HG03439 (cell line): ENCODE data around the gene COX14.
A peak's percentile ranks its signal among the peaks of the same experiment; 100 is the strongest.

Experiments
- ATAC-seq: cut with Tn5 transposase; IDR thresholded peaks from one replicate; pipeline ENCODE4 v1.9.1; 2021; ENCODE audit warnings: mild to moderate bottlenecking, moderate library complexity; ENCODE audit not compliant: unreplicated experiment

COX14 gene

DNA sequence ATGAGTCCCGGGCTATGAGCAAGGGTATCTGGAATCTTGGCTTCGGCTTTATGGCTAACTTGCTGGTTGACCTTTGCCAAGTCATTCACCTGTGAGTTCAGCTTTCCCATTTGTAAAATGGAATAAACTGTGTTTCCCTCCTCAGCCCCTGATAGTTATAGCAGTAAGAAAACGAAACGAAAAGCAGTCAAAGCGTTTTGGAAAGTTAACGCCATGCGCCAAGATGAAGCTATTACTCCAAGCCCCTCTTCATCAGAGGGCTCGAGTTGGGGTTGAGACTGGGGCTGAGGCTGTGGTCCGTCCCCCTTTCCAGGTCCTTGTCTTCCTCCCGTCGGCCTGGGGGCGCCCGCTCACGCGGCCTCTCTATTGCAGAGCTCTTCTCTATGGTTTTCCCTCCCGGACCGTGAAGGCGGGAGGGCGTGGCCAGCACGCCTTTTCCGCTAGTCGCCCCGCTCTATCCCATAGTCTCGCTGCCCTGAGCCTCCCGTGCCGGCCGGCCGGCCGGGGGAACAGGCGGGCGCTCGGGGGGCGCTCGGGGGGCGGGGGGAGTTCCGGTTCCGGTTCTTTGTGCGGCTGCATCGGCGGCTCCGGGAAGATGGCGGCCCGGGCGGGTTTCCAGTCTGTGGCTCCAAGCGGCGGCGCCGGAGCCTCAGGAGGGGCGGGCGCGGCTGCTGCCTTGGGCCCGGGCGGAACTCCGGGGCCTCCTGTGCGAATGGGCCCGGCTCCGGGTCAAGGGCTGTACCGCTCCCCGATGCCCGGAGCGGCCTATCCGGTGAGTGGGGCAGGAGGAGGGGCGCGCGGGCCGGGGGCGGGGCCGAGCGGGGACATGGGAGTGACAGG lies 27.0 kb upstream of the COX14 start, which contains the start of gene SMARCD1:
Gene SMARCD1 (plus strand): TSS at position 568 of the 840 bp plus-strand sequence. CDS start 28 bp downstream, at position 596.
- peak; percentile 82 for ATAC-seq

- no peak for ATAC-seq
These were observed 26.4 kb upstream of the COX14 start for GRCh38 chr12:50085615-50086072.

GRCh38 chr12:50086148-50086547 lies 25.9 kb upstream of the COX14 start:
- ATAC-seq = no peak

GRCh38 chr12:50087151-50087550 lies 24.9 kb upstream of the COX14 start:
- no peak for ATAC-seq

DNA sequence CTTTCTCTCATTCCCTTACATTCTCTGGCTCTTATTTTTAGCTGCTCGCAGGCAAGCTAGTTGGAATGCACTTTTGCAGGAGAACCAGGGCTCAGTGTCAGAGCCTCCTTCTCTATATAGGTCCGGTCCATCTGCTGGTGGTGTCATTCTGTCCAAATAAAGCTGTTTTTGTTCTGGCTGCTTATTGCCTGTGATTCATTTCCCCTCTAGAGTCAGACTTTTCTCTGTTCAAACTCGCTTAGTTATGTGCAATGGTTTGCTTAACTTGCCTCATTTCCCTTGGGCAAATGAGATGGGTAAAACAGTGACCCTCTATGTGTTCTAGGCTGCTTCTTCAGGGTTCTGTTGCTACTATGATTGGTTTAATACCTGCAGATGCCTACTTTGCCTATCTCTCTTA lies 24.0 kb upstream of the COX14 start:
- ATAC-seq = no peak

DNA sequence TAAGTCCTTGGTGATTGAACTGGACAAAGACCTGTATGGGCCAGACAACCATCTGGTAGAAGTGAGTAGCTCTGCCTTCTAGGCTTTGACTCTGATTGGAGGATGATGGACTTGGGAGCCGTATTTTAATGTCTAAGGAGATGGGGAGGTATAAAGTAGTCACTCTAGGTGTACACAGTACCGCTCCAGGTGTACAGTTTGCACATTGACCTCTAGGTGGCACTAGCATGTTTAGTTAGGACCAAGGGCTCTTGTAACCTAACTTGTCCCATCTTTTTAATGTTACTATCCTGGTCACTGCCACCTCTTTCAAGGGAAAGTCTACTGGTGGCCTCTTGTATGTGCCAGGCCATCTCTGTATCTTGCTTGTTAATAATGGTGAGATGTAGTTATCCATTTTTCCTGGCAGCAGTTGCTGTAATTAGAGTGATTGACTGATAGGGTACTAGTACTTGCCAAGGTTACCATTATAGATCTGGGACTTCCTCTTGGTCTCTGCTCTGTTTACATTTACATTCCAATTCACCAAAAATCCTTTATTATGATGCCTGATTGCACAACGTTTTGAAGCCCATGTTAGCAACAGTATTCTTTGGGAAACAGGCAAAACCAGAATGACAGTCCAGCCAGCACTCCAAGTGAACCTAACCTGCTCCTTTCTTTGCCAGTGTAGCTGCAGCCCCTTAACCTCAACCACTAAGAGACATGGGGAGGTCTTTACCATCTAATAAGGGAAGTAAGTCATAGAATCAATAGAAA lies 23.3 kb upstream of the COX14 start:
- no peak for ATAC-seq

GRCh38 chr12:50089730-50090129 lies 22.3 kb upstream of the COX14 start:
- ATAC-seq = no peak

DNA sequence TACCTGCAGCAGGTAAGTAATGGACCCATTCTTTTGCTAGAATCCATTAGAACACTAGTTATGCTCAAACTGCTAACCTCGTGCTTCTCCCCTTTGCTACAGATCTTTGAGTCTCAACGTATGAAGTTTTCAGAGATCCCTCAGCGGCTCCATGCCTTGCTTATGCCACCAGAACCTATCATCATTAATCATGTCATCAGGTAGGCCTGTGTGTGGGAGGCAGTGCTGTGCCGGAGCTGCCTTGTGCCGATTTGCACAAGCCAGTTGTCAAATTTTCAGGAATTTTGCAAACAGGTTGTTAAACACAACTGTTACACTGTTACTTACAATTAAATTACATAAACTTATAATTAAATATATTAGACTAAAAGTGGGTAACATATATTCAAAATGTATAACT lies 21.6 kb upstream of the COX14 start:
- ATAC-seq = no peak

- no peak for ATAC-seq
These were observed 14.1 kb upstream of the COX14 start for GRCh38 chr12:50097952-50098351.

DNA sequence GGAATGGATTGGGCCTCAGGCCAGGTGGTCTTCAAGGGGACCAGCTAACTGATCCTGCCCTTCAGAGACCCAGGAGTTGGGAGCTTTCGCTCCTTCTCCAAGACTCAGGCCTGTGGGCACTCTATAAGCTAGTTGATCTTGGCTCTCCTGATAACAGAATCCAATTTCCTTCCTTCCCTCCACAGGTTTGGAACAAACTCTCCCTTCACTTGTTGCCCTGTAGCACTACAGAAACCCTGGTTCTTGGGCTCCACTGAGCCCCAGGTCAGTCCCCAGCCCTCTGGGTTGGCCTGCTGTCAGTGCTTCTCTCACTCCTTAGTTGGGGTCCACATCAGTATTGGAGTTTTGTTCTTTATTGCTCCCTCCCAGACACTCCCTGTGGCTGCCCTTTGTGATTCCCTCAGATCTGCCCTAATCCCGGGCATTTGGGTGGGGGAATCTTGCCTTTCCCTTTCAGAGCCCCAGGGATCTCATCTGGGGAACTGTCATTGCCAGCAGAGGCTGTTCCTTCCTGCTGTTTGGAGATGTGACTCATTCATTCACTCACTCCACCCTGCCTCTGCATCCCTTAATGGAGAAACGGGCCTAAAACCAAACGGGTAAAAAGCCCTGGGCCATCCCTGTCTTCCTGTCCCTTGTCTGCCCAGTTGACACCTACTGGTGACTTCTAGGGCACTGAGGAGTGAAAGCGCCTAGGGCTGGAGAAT lies 12.6 kb upstream of the COX14 start:
- ATAC-seq = no peak

DNA sequence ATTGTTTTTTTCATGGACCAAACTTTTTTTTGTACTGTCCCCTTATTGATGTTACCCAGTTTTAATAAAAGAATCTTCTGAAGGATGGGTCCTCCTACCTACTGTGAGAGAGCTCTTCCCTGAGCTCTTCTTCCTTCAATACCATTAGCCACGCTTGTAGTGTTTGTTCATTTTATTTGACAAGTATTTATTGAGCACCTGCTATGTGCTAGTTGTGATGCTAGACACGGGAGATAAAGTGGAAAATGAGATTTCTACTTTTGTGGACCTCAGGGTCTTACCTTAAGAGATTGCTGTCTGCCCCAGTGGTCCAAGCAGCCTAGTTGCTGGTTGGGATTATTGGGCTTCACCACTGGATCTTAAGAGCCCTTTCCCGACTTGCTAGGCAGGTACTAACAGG lies 11.5 kb upstream of the COX14 start:
- ATAC-seq = no peak

GRCh38 chr12:50101663-50102062 lies 10.4 kb upstream of the COX14 start:
- ATAC-seq = no peak

- no peak for ATAC-seq
These were observed 9.9 kb upstream of the COX14 start for GRCh38 chr12:50102131-50102531.

- ATAC-seq = no peak
These were observed 9.3 kb upstream of the COX14 start for GRCh38 chr12:50102646-50103309.

GRCh38 chr12:50103351-50103750 lies 8.7 kb upstream of the COX14 start:
- no peak for ATAC-seq

DNA sequence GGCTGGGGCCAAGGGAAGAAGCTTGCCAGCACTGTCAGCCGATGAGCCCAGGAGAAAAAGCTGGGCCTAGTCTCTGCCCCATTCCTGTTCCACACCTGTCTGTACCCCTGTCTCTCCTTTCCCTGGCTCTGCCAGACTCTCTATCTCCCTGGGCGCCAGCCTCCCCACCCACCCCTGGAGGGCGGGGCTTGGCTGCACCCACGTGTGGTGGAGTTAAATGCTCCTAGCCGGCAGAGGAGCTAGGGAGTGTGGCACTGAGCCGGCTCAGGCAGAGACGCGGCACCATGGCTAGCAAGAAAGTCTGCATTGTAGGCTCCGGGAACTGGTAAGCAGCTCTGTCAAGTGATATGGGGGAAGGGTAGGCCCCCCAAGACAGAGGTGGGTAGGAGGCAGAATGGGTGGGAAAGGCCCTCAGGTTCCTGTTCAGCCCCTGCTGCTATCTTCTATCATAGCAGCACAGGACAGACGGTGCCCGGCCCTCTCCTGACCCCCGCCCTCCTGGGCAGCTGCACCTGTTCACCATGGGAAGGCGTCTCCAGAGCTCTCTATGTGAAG lies 8.2 kb upstream of the COX14 start, which contains the start of gene GPD1:
Gene GPD1 (plus strand): TSS at position 242 of the 555 bp plus-strand sequence. CDS start 43 bp downstream, at position 285.
- no peak for ATAC-seq

GRCh38 chr12:50104417-50105366 lies 7.3 kb upstream of the COX14 start:
- no peak for ATAC-seq

GRCh38 chr12:50105913-50106450 lies 6.1 kb upstream of the COX14 start:
- ATAC-seq = no peak

- no peak for ATAC-seq
These were observed 5.1 kb upstream of the COX14 start for GRCh38 chr12:50106907-50107306.
